Tibial artery (tissue), 4 donors: ENCODE results near the gene GAD1.

ENCODE experiments used
- DNase-seq, 2 donors: peaks; one replicate each; pipeline ENCODE4 v3.0.0-alpha.2; 2019
- H3K27ac ChIP-seq, 2 donors: fragments of 200-600 bp; sonication (generic) in 1 of 2; 1 replicate in 1 of 2; 2 replicates in 1 of 2; pipeline ENCODE4 v1.5.1; 2018 to 2019; ENCODE audit warnings: mild to moderate bottlenecking in 1 of 2
- H3K27me3 ChIP-seq, 2 donors: fragments of 200-600 bp; sonication (generic) in 1 of 2; one replicate each; pipeline versions ENCODE4 v1.5.1 to v1.6.0; 2016 to 2019
- H3K36me3 ChIP-seq, 3 donors: fragments of 200-600 bp; sonication (generic) in 2 of 3; one replicate each; pipeline ENCODE4 v1.5.1; 2016 to 2019; ENCODE audit warnings: mild to moderate bottlenecking in 2 of 3
- H3K4me1 ChIP-seq, 4 donors: fragments of 200-600 bp; sonication (generic) in 2 of 4; 1 replicate in 3 of 4; 2 replicates in 1 of 4; pipeline ENCODE4 v1.5.1; 2016 to 2019
- H3K4me3 ChIP-seq, 2 donors: fragments of 200-600 bp; sonication (generic) in 1 of 2; 1 replicate in 1 of 2; 2 replicates in 1 of 2; pipeline ENCODE4 v1.5.1; 2018 to 2019; ENCODE audit warnings: mild to moderate bottlenecking in 2 of 2
- H3K9me3 ChIP-seq, 3 donors: fragments of 200-600 bp; sonication (generic) in 1 of 3; one replicate each; pipeline ENCODE4 v1.5.1; 2016 to 2019
- CTCF ChIP-seq, 2 experiments: fragments of 200-600 bp in 1 of 2; fragments of 450-650 bp in 1 of 2; IDR thresholded peaks; one replicate each; pipeline ENCODE4 v1.5.1; 2017 to 2019; ENCODE audit warnings: antibody characterized with exemption in 2 of 2, mild to moderate bottlenecking in 1 of 2, moderate library complexity in 1 of 2
- intact Hi-C: fragments of 100-400 bp; cut with DNase I; formaldehyde crosslinking; loops from one replicate; pipeline ENCODE4 v1.15.0; 2023; ENCODE audit warnings: low total_unique reads

Gene GAD1

GRCh38 chr2:170843656-170844055 lies 27.0 kb downstream of the GAD1 start:
- Histone ChIP-seq H3K36me3 (no peaks in the 10 kb centered on the region), H3K9me3 (no peaks in the 10 kb centered on the region), H3K4me1 (no peaks in the 10 kb centered on the region), H3K4me3 (no peak overlapping the region), H3K27ac (no peak overlapping the region), H3K27me3 (no peaks in the 10 kb centered on the region)
- no peak for DNase-seq
- intact Hi-C loops: no loop called here
- no peak for TF ChIP-seq CTCF (IDR thresholded peaks at IDR 0.05)

- Histone ChIP-seq H3K4me1 (no peaks in the 10 kb centered on the region), H3K27me3 (no peaks in the 10 kb centered on the region), H3K27ac (no peak overlapping the region), H3K4me3 (no peak overlapping the region), H3K36me3 (peaks cover 0 to 12% (median 0%) of the 10 kb centered on the region in 3 donors), H3K9me3 (no peaks in the 10 kb centered on the region)
- no peak for DNase-seq
- intact Hi-C loops: no loop called here
- no peak for TF ChIP-seq CTCF (IDR thresholded peaks at IDR 0.05)
These were observed 28.7 kb downstream of the GAD1 start for GRCh38 chr2:170845343-170845742.

GRCh38 chr2:170846314-170846713 lies 29.6 kb downstream of the GAD1 start:
- no peak for TF ChIP-seq CTCF (IDR thresholded peaks at IDR 0.05)
- no peak for DNase-seq
- no peaks in the 10 kb centered on the region for H3K27me3 ChIP-seq
- no peak overlapping the region for H3K27ac ChIP-seq
- H3K4me1 ChIP-seq: no peaks in the 10 kb centered on the region
- no peak overlapping the region for H3K4me3 ChIP-seq
- intact Hi-C loops: no loop called here
- H3K9me3 ChIP-seq: no peaks in the 10 kb centered on the region
- H3K36me3 ChIP-seq: peaks cover 0 to 14% (median 0%) of the 10 kb centered on the region in 3 donors

- H3K27me3 ChIP-seq: no peaks in the 10 kb centered on the region
- no peaks in the 10 kb centered on the region for H3K9me3 ChIP-seq
- no peak overlapping the region for H3K4me3 ChIP-seq
- DNase-seq: no peak
- no peak for TF ChIP-seq CTCF (IDR thresholded peaks at IDR 0.05)
- intact Hi-C loops: no loop called here
- no peaks in the 10 kb centered on the region for H3K4me1 ChIP-seq
- peaks cover 0 to 17% (median 0%) of the 10 kb centered on the region in 3 donors for H3K36me3 ChIP-seq
- no peak overlapping the region for H3K27ac ChIP-seq
These were observed 31.0 kb downstream of the GAD1 start for GRCh38 chr2:170847716-170848115.

- no peak overlapping the region for H3K4me3 ChIP-seq
- no peak for DNase-seq
- TF ChIP-seq CTCF (IDR thresholded peaks at IDR 0.05): no peak
These were observed 31.9 kb downstream of the GAD1 start for GRCh38 chr2:170848587-170848986.

GRCh38 chr2:170850251-170850650 lies 33.6 kb downstream of the GAD1 start:
- no peak for TF ChIP-seq CTCF (IDR thresholded peaks at IDR 0.05)
- intact Hi-C loops: no loop called here
- DNase-seq: no peak
- no peak overlapping the region for H3K27ac ChIP-seq
- H3K4me1 ChIP-seq: no peaks in the 10 kb centered on the region
- H3K9me3 ChIP-seq: no peaks in the 10 kb centered on the region
- H3K4me3 ChIP-seq: no peak overlapping the region
- no peaks in the 10 kb centered on the region for H3K27me3 ChIP-seq
- peaks cover 0 to 27% (median 0%) of the 10 kb centered on the region in 3 donors for H3K36me3 ChIP-seq

More at GRCh38 chr2:170848587-170848986, 31.9 kb downstream of the GAD1 start:
- intact Hi-C loops: no loop called here
- Histone ChIP-seq H3K9me3 (no peaks in the 10 kb centered on the region), H3K36me3 (peaks cover 0 to 23% (median 0%) of the 10 kb centered on the region in 3 donors), H3K27ac (no peak overlapping the region), H3K27me3 (no peaks in the 10 kb centered on the region), H3K4me1 (no peaks in the 10 kb centered on the region)
